Lower leg skin (tissue), 3 donors: Measurements from ENCODE around the gene EPHB4.

Experiments used
- CTCF ChIP-seq, 3 donors: fragments of 450-650 bp; IDR thresholded peaks; one replicate each; pipeline ENCODE4 v1.5.1; 2016; ENCODE audit warnings: antibody characterized with exemption in 3 of 3, mild to moderate bottlenecking in 3 of 3, moderate library complexity in 2 of 3
- POLR2A ChIP-seq, 2 donors: fragments of 450-650 bp; IDR thresholded peaks; one replicate each; pipeline ENCODE4 v1.6.1; 2016 to 2017; ENCODE audit warnings: antibody characterized with exemption in 2 of 2, mild to moderate bottlenecking in 1 of 2, moderate library complexity in 1 of 2

DNA sequence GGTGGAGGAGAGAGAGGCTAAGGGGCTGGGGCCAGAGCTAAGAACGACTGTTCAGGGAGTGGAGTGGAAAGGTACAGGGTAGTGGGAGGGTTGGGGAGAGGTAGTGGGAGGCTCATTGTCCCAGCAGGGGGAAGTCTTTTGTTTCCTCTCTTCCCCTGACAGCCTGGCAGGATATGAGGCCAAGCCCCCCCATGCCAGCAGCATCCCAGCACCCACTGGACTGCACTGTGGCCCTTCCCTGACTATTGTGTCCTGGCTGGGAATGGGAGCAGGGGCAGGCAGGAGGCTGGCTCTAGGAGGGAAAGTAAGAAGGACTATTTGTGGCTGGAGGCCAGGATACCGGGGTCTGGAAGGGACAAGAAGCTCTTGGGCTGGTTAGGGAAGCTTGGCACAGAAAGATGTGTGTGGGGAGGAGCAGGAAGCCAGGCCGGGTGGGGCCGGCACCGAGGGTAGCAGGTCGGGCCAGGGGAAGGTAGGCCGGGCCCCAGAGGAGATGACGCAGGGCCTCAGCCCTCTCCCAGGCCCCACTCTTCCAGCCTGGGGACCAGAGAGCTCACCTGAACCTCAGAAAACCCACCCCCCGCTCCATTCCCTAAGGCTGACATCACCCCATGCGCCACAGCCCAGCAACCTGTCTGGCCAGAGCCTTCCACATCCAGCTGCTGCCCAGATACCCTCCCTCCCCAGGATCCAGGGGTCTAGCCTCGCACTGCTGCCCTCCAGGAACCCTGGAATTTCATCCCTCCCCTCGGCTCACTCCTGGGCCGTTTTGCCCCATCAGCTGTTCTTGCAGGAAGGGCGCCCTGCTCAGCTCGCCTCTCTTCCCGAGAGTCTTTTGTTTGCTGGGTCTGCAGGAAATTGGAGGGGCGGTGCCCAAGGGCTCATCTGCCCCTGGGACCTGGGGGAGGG is 8.8 kb upstream of the EPHB4 start:
- no peak for TF ChIP-seq CTCF (IDR thresholded peaks at IDR 0.05)
- no peak for TF ChIP-seq POLR2A (IDR thresholded peaks at IDR 0.05)
